GM21381 (cell line): ENCODE data around the gene SLC35A4.
"Not testable (repeated sequence)": the region's sequence is repeated elsewhere in the genome, so short reads cannot be mapped to it uniquely, and the experiment has no call there.

ENCODE experiments used
- ATAC-seq: cut with Tn5 transposase; IDR thresholded peaks from one replicate; pipeline ENCODE4 v1.9.1; 2021; ENCODE audit warnings: mild to moderate bottlenecking, moderate library complexity; ENCODE audit not compliant: unreplicated experiment

Gene SLC35A4

GRCh38 chr5:140588311-140589070, 23.9 kb downstream of the SLC35A4 start:
- no peak for ATAC-seq

- no peak for ATAC-seq
Measured at GRCh38 chr5:140590861-140591260, 26.2 kb downstream of the SLC35A4 start.

GRCh38 chr5:140591747-140592372, 27.2 kb downstream of the SLC35A4 start:
- no peak for ATAC-seq

- ATAC-seq: not testable (repeated sequence)
Measured at GRCh38 chr5:140593070-140593469, 28.4 kb downstream of the SLC35A4 start.

GRCh38 chr5:140594169-140594568, 29.5 kb downstream of the SLC35A4 start:
- ATAC-seq: no peak

- no peak for ATAC-seq
Measured at GRCh38 chr5:140595538-140596300, 31.1 kb downstream of the SLC35A4 start.

- no peak for ATAC-seq
Measured at GRCh38 chr5:140596321-140596741, 31.7 kb downstream of the SLC35A4 start.

GRCh38 chr5:140598836-140599235, 34.2 kb downstream of the SLC35A4 start:
- no peak for ATAC-seq

- ATAC-seq: no peak
Measured at GRCh38 chr5:140600096-140600495, 35.5 kb downstream of the SLC35A4 start.

GRCh38 chr5:140602147-140602546, 37.5 kb downstream of the SLC35A4 start:
- ATAC-seq: no peak

- not testable (repeated sequence) for ATAC-seq
Measured at GRCh38 chr5:140603446-140603698, 38.7 kb downstream of the SLC35A4 start.

- no peak for ATAC-seq
Measured at GRCh38 chr5:140603734-140604133, 39.1 kb downstream of the SLC35A4 start.

- ATAC-seq: no peak
Measured at GRCh38 chr5:140605879-140606278, 41.3 kb downstream of the SLC35A4 start.

GRCh38 chr5:140607031-140607430, 42.4 kb downstream of the SLC35A4 start:
- ATAC-seq: no peak

- no peak for ATAC-seq
Measured at GRCh38 chr5:140608722-140609121, 44.1 kb downstream of the SLC35A4 start.

- no peak for ATAC-seq
Measured at GRCh38 chr5:140609126-140609525, 44.5 kb downstream of the SLC35A4 start.

- ATAC-seq: no peak
Measured at GRCh38 chr5:140611020-140611521, 46.4 kb downstream of the SLC35A4 start.
